Nucleus accumbens (tissue), 56 donors: Measurements from ENCODE around the gene CCDC68.

Experiments
- DNase-seq, 56 donors: peaks; one replicate each; lab custom pipeline; 2025; lab: John Stamatoyannopoulos, UW

CCDC68 gene

DNA sequence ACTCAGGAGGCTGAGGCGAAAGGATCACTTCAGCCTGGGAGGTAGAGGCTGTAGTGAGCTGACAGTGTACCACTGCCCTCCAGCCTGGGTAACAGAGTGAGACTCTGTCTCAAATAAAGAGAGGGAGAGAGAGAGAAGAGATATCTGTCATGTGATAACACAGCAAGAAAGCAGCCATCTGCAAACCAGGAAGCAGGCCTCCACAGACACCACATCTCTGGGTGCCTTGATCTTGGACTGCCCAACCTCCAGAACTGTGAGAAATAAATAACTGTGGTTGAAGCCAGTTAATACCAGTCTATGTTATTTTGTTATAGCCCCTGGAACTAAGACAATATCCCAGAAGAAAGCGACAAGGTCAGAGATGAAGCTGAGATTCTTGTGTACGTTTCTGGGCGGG lies 2.6 kb upstream of the CCDC68 start:
- no peak for DNase-seq

DNA sequence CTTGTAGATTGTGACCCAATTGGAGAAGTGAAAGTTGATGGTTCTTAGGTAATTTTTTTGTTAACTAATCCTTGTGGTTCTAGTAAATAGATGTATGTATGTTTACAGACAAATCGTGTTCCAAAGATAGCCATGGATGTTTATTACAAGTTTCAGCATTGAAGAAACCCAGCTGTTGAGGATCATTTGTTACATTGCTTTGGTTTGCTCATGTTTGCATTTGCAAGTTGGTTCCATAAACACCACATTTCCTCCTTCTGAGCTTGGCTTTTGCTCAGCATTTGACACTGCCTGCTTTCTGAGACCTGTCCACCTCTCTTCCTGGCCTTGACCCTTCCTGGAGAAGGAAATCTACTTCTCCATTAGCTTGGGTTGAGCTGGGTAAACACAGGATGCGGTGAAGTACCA lies 1.8 kb upstream of the CCDC68 start:
- no peak for DNase-seq

DNA sequence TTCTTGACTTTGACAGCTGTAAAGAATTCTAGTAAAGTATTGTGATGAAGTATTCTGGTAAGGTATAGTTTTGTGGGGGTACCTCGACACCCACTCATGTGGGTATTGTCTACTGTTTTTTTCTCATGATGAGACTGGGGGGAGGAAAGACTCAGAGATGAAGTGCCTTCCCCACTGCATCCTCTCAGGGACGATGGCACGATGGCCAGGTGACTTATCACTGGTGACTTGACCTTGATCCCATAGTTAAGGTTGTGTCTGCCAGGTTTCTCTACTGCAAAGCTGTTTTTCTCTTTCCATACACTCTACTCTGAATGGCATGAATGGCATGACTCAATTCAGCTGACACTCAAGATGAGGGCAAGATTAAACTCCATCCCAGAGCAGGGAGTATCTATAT lies 936 bp upstream of the CCDC68 start:
- no peak for DNase-seq

DNA sequence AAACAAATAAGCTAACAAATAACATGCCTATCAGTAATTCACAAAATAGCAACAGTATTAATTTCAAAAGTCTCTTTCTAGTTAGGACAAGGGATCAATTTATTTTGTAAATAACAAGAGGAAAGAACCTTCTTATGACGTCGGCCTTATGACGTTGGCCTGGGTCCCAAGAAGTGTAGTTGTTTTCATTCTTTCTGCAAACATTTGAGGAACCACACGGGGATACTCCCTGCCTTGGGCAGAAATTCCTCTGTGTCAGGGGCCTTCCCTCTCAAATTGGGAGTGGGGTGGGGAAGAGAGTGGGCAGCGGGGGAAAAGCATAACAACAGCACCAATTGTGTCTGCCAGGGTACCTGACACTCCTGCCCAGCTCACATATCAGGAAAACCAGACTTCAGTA lies 1.3 kb downstream of the CCDC68 start:
- no peak for DNase-seq

DNA sequence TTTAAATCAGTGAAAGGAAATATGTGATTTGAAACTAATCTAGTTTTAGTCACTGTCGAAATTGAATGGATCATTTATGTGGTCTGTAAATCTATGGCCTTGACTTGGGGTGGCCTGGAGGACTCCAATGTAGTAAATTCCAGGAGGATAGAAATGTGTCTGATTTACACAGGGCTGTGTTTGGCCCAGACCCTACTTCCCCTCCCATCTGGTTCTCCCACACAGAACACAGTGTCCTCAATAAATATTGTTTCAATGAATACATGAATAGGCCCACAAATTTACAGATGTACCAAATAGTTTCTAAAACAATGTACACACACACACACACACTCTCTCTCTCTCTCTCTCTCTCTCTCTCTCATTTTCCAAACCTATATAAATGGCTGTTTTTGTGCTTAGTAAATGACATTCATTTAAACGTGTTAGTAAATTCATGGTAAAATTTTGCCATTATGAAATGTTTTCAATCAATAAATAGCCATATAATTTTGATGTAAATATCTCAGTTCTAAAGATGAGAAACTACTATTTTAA lies 1.9 kb downstream of the CCDC68 start:
- DNase-seq, result no peak

DNA sequence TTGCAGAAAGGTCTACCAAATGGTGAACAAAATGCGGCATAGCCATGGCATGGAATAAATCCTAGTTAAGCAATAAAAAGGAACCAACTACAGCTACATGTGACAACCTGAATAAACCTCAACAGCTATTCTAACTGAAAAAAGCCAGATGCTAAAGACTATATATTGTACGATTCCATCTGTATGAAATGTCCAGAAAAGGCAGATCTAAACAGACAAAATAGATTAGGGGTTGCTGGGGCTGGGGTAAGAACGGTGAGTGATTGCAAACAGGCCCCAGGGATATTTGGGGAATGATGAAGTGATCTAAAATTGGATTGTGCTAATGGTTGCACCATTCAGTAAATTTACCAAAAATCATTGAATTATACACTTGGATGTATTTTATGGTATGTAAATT lies 2.8 kb downstream of the CCDC68 start:
- no peak for DNase-seq

DNA sequence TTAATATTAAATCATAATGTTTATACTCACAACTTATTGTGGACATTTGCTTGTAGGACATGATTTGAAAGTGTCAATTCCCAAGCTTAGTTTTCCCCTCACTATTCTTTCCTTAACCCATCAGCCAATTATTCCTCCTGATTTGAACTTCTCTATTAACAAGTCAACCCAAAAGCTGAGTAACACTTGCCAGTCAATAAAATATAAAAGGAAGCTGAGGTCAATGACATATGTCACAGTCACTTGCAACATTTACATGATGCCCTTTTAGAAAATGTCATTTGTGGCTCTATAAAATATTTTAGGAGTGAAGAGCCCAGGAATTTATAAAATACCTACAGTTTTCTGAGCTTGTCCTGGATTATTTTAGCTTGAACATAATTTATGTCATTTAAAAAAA lies 7.2 kb downstream of the CCDC68 start:
- DNase-seq, result no peak

DNA sequence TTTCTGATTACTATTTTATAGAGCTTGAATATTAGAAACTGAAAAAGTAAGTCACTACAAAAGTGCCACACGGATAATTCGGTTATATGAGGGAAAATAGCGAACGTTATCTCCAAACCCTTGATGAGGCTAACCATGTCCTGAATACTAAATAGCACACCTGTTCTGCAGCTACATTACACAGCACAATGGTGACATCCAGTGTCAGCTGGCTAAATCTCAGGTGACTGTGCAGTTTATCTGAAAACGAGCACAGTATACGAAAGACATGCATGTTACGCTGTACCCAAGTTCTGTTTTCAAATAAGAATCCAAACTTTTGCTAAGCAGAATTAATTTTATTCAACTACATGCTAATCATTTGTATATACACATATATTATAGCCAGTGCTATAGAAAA lies 9.0 kb downstream of the CCDC68 start:
- peak in 1 of 56 donors; percentile 3 for DNase-seq

DNA sequence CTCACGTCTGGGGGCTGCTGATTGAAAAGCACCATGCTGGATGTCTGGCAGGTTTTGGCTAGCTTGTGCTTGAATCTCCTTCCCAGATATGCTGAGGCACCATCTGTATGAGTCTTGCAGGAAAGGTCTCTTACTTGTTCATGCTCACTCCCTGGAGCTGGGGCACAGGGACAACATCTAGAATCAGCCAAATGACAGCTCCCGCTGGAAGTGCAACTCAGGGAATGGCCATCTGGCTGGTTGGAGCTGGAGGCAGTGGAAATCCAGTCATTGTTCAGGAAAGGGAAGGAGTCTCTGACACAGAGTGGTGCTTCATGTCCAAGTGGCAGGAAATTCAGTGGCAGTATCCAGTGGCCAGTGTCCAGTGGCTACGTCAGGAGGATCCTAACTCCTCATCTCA lies 9.7 kb downstream of the CCDC68 start:
- DNase-seq, result no peak

DNA sequence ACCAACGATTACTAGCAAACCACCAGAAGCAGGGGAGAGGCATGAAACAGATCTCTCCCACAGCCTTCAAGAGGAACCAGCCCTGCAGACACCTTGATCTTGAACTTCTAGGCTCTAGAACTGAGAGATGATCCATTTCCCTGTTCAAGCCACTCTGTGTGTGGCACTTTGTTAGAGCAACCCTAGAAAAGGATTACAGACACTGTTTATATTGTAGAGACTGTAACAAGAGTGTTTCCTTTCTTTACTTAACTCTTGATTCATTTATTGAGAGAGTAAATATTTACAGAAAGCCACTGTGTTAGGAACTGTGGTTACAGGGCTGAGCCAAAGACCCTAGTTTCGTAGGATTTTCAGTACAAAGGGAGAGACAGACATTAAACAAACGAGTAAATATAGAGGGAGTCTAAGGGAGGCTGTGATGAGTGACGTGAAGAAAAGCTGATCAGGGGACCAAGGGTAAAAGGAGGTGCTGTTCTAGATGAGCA lies 10.9 kb downstream of the CCDC68 start:
- DNase-seq, result no peak

DNA sequence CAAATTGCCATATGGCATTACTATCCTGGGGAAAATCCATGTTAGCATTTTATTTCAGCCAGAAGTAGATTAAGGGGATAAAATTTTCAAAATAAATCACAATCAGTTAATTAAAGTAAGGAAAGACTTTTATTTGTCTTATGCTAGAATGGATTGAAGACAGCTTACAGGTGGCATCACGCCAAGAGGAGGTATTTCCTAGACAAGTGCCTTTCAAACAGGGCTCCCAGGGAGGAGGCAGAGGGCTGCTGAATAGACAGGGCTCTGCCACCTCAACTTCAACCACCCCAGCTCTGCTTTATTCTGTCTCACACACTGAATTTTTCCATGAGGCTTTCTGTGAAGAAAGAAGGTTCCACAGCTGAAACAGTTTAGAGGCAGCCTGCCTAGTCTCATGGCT lies 12.2 kb downstream of the CCDC68 start:
- DNase-seq, result no peak

DNA sequence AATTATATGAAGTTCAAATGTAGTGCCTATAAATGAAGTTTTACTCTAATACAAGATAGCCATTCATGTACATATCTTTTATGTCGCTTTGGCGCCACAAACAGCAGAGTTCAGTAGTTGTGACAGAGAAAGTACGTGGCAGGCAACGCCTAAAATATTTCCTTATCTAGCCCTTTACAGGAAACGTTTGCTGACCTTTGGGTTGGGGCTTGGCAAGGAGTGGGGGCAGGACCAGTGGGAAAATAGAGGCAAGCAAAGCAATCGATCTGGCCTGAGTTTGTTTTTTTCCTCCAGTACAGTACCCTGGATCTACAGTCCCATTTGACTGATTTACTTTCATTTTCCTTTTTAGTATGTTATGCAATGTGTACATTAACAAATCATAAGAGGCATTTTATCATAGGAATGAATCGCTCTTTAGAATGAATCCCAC lies 13.1 kb downstream of the CCDC68 start:
- no peak for DNase-seq

DNA sequence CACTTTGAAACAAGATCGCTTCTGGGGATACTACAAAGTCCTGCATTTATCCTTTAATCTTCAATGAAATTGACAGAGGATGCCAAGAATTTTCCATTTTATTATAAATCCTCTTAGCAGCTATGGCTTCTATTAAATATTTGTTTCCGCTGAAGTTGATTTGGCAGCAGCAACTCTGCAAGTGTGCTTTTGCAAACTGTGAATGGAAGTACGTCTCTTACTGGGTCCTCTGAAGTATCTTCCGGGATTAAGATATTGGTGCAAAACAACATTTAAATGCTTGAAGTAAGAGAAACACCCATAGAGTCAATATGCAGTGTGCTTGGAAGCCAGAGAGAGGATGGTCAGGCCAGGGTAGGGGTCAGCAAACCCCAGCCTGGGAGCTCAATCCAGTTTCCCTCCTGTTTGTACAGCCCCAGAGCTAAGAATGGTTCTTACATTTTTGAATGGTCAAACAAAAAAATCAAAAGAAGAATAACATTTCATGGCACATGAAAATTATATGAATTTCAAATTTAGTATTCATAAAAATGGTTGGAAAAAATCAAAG lies 13.6 kb downstream of the CCDC68 start:
- DNase-seq, result no peak

DNA sequence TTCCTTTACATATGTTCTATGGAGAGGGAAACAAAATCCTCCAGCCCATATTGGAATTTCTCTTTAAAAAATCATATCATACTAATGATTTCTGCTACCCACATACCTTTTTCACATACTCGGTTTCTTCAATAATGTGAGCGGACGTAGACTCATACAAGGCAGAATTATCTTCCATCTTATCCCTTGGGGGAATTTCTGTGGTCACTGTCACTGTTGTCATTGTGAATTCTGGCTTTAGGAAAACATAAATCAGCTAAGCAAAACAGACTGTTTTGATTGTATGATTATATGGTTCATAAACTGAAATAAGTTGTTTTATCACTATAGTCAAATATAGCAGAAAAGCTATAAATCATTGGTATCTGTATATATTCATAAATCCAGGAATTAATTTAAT lies 16.7 kb downstream of the CCDC68 start:
- no peak for DNase-seq

DNA sequence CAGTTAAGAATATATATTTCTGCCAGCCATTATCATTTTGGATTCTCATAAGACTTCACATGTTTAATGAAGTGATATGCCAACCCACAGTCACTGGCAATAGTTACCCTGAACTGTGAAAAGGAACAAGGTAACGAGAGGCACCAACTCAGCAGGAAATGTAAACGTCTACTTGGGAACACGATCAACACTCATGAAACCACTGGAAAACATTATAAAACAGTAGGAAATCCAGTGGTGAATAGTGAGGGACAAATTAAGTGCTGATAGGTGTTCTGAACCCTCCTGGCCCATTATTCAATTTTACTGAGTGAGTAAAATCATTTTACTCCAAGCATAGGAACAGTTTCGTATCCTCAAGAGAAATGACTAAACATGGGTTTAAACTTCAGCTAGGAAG lies 17.1 kb downstream of the CCDC68 start:
- no peak for DNase-seq

DNA sequence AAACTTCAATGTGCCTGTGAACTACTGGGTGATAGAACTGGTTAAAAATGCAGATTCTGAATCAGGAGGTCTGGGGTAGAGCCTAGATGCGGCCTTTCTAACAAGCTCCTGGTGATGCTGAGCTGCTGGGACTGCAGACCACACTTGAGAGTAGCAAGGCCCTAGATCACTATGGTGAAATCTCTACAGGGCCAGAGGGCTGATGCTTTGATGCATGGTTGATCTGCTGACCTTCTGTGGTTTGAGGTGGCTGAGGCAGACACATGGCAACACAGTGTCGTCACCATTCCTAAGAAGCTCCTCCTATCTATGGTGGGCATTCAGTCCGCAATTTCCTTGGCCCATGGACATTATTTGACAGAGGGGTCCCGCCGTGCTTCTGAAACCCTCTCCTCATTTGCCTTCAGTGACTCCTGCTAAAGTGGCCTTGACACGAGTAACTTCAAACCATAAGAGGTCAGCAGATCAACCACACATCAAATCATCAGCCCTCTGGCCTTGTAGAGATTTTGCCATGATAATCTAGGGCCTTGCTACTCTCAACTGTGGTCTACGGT lies 19.8 kb downstream of the CCDC68 start:
- no peak for DNase-seq

DNA sequence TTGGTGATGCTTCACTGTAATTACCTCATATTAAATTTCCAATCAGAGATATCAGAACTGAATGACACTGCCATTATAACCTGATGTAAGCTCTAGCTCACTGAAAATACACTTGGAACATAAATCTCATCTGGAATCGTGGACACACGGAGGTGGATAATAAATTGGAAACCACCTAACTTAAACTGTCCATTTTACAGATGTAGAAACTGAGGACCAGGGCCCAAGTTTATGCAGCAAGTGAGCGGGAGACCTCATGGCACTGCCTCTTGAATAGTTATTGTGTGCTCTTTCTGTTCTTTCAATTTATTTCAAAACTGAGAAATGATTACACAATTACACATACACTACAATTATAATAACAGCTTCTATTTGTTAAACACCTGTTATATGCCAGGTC lies 20.8 kb downstream of the CCDC68 start:
- DNase-seq, result no peak

DNA sequence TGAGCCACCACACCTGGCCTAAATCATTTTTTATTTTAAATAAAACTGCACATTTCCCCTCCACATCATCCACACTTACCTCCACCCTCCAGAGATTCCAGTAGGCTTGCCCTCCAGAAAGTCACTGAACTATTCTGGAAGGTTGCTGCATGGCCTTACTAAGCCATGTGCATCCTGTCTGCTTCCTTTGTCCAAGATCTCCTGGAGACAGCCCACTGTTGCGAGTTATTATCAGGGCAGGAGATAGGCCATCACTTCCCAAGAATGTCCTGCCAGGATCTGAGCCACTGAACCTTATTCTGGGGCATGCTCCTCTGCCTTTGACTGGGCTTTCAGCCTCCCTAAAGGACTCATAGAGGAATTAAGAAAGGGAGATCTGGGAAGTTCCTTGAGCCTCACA lies 26.8 kb downstream of the CCDC68 start:
- no peak for DNase-seq

DNA sequence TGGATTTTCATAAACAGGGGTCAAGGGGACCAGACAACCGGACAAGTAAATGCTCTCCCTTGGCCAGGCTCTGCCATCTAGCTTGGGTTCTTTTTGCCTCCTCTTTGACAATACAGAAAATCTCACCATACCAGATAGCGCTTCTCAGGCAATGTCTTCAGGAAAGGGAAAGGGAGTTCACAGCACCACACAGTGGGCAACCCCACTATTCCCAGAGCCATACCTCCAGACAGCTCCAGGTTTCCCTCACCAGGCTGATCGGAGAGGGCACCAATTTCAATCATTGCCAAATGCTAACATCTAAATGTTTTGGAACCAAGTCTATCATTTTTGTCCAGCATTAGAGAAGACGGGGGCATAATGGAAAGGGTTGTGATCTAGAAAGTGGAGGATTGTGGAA lies 28.1 kb downstream of the CCDC68 start:
- no peak for DNase-seq

DNA sequence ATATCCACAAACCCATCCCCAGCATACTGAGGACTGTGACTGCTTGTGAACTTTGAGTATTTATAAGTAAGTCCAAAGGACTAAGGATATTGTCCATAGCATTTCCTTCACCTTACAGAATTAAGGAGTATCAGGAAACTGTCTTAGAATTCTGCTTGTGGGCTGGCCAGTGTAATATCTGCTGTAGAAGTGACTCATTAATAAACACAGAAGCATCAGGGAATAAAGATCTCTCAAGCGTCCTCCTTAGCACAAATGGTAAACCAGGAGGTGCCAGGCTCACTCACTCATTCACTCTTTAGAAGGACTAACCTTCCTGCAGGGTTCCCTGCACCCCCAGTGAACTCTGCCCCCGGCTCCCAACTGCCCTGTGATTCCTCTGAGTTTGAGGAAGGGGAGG lies 31.0 kb downstream of the CCDC68 start:
- no peak for DNase-seq

DNA sequence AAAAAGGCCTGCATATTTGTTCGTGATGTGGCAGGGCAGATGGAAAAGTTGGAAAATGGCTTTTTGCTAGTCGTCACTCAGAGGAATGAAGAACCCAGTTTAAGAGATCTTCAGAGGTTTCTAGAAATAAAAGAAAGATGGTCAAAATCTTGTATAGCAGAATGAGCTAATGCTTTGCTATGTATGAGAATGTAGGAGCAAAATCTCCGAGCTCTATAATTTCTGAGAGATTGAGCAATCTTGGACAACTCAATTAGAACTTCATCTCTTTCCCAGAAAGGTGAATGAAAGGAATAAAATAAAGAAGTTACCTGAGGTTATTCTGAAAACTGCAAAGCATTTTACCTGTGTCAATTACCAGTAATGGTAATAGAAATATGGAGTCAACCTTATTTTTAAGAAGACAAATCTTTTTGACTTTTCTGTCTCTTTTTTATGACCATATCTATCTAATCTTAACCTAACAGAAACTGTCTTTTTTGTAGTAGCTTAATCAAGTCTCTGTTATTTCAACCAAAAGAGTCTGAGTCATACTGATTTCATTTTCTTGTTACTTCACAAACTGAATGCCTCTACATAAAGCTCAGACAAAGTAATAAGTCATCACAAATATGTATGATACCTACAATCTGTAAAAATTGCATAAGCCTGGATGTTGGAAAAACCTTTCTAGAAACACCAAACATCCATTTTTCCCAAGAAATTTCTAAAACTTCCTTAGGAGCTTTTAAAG lies 32.5 kb downstream of the CCDC68 start:
- DNase-seq, result no peak

DNA sequence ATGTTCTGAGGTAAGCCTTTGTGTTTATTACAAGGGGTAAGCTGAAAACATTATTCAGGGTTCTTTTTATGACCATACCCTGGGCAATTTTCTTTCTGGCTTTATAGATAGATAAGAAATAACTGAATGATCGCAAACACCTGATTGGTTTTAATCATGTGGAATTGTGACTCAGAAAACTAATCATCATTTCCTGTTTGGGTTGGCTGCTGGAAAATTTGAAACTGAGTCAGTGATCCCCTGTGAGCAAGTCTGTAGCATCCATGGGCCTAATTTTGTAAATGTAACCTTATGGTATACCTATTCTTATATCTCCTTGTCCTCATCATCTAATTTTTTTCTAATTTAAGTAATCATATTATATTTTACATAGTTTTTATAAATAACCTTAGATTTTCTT lies 34.3 kb downstream of the CCDC68 start:
- no peak for DNase-seq
